Mesothelial cell of epicardium (in vitro differentiated cells): Measurements from ENCODE around the gene CASTOR1. TPM values are rescaled to one million over a fixed set of nuclear protein-coding genes. Genes with fewer than 3 reads are reported as not detected.

Source experiments
- DNase-seq, 2 experiments: peaks; one replicate each; pipeline ENCODE4 v3.0.0; 2021; ENCODE audit warnings: low spot score in 2 of 2; ENCODE audit not compliant: unreplicated experiment in 2 of 2
- H3K27ac Mint-ChIP-seq: 2 replicates; pipeline ENCODE4 v1.8.0; 2021; ENCODE audit warnings: mixed read lengths
- H3K27me3 Mint-ChIP-seq: 2 replicates; pipeline ENCODE4 v1.8.0; 2021; ENCODE audit warnings: low read depth, mixed read lengths
- H3K36me3 Mint-ChIP-seq: 2 replicates; pipeline ENCODE4 v1.8.0; 2021; ENCODE audit warnings: mixed read lengths
- H3K4me1 Mint-ChIP-seq: 2 replicates; pipeline ENCODE4 v1.8.0; 2021; ENCODE audit warnings: mixed read lengths
- H3K4me3 Mint-ChIP-seq: 2 replicates; pipeline ENCODE4 v1.8.0; 2021; ENCODE audit warnings: mild to moderate bottlenecking, moderate library complexity, mixed read lengths
- H3K9me3 Mint-ChIP-seq: 2 replicates; pipeline ENCODE4 v1.8.0; 2021; ENCODE audit warnings: mixed read lengths
- total RNA-seq: library from RNA; stranded (reverse); gene quantifications from 3 replicates; pipeline ENCODE4 v1.2.1, GENCODE V29; 2021
- TF ChIP-seq, protein P1 (sequence below): fragments of 200-600 bp; sonication (generic); IDR thresholded peaks from one replicate; pipeline ENCODE4 v1.5.0; 2021; ENCODE audit warnings: antibody characterized with exemption; ENCODE audit not compliant: unreplicated experiment

CASTOR1 gene
- total RNA-seq, 1 donor from 2014 or later: 13.5 TPM

DNA sequence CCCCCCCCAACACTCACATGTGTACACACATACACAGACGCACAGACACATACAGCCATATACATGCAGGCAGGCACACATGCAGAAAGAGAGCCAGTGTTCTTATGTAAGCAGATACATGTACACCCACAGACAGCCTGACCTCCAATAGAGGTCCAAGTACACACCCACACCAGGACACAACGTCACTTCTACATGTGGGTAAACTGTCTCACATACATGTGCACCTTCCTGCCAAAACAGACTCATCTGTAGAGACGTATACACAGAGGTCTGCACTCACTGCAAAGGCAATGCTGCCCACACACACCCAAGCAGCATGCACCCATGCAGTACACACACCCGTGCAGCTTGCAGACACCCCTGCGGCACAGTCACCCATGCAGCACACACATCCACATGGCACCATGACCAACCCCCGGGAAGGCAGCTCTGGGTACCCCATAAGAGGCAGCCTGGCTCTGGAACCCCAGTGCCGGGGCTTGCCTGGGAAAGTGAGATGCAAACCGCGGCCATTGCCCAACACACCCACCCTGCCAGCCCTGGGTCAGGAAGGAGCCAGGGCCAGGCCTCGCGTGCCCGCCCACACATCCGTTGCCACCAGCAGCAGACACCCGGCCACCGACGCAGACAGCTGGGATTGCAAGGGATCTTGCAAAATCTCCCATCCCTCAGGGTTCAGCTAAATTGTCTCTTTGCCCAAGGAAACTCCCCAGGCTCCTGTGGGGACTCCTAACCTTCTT is 10.1 kb downstream of the CASTOR1 start:
- H3K4me3 Mint-ChIP-seq: no peak overlapping the region
- H3K9me3 Mint-ChIP-seq: no peaks in the 10 kb centered on the region
- H3K27ac Mint-ChIP-seq: no peak overlapping the region
- no peaks in the 10 kb centered on the region for H3K27me3 Mint-ChIP-seq
- no peaks in the 10 kb centered on the region for H3K36me3 Mint-ChIP-seq
- TF ChIP-seq, protein P1, sequence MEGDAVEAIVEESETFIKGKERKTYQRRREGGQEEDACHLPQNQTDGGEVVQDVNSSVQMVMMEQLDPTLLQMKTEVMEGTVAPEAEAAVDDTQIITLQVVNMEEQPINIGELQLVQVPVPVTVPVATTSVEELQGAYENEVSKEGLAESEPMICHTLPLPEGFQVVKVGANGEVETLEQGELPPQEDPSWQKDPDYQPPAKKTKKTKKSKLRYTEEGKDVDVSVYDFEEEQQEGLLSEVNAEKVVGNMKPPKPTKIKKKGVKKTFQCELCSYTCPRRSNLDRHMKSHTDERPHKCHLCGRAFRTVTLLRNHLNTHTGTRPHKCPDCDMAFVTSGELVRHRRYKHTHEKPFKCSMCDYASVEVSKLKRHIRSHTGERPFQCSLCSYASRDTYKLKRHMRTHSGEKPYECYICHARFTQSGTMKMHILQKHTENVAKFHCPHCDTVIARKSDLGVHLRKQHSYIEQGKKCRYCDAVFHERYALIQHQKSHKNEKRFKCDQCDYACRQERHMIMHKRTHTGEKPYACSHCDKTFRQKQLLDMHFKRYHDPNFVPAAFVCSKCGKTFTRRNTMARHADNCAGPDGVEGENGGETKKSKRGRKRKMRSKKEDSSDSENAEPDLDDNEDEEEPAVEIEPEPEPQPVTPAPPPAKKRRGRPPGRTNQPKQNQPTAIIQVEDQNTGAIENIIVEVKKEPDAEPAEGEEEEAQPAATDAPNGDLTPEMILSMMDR: no peak
- peaks cover 9% of the 10 kb centered on the region for H3K4me1 Mint-ChIP-seq
- DNase-seq: no peak

DNA sequence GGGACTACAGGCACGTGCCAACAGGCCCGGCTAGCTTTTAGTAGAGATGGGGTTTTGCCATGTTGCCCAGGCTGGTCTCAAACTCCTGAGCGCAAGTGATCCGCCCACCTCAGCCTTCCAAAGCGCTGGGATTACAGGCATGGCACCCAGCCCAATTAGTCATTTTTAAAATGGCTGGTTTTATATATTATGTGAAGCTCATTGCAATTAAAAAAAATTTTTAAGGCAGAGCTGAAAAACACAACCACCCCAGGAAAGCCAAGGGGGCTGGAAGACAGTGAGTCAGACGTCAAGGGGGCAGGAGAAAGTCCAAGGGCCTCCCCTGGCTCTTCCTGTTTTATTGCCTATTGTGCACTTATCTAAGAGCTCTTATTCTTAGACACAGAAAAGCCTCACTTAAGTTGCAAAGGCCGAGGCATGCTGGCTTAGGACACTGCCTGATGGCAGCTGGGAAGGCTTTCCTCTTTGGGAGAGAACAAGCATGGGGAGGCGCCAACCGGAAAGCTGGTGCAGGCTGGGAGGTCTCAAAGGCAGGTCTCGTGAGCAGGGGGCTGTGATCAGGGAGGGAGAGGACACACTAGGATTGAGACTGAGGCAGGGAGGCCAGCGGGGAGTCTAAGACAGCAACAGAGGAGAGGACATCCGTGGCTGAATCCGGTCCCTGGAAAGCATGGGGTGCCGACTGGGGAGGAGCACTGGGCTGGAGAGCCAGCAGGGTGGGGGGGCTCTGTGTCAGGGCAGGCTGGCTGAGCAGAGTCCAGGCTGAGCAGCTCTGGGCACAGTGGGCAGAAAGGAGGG is 11.6 kb downstream of the CASTOR1 start:
- peaks cover 9% of the 10 kb centered on the region for H3K4me1 Mint-ChIP-seq
- TF ChIP-seq, protein P1: no peak
- H3K27me3 Mint-ChIP-seq: no peaks in the 10 kb centered on the region
- H3K9me3 Mint-ChIP-seq: no peaks in the 10 kb centered on the region
- H3K4me3 Mint-ChIP-seq: no peak overlapping the region
- no peak for DNase-seq
- H3K27ac Mint-ChIP-seq: peak overlapping the region; percentile 71
- H3K36me3 Mint-ChIP-seq: no peaks in the 10 kb centered on the region

DNA sequence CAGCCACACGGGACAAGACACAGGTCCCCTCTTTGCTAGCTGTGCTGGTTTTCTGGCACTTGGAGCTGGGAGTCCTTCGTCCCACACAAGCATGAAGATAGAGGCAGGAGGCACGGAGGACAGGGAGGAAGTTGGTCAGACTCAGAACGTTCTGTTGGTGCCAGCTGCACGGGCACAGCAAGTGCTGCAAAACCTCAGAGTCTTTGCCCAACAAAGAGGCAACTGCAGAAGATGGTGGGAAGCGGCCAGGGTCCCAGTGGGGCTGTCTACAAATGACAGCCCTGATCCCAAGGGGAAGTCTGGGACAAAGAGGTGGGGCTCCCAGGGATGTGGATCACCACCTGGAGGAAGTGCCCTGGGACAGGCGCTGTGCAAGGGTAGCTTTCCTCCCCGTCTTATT is 13.3 kb downstream of the CASTOR1 start:
- Mint-ChIP-seq H3K36me3 (no peaks in the 10 kb centered on the region), H3K27ac (no peak overlapping the region), H3K9me3 (no peaks in the 10 kb centered on the region), H3K4me1 (peaks cover 9% of the 10 kb centered on the region), H3K27me3 (peaks cover 1% of the 10 kb centered on the region), H3K4me3 (no peak overlapping the region)
- TF ChIP-seq, protein P1: no peak
- no peak for DNase-seq

DNA sequence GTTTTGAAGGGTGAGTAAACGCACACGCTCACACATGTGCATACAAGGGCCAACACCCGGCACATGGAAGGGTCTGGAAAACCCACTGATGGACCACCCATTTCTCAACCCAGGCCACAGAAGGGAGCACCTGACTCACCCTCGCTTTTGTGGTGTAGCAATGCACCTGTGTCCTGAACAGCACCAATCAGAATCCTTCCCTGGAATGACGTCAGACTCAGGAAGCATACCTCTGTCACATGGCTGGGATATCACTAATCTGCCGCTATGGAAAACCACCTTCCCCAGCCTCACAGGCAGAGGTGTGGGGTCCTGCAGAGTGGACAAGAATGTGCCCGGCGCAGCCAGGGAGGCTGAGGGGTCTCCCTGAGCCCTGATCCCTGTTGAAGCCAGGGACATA is 13.7 kb downstream of the CASTOR1 start:
- H3K27ac Mint-ChIP-seq: no peak overlapping the region
- no peak for DNase-seq
- H3K27me3 Mint-ChIP-seq: peaks cover 1% of the 10 kb centered on the region
- no peaks in the 10 kb centered on the region for H3K36me3 Mint-ChIP-seq
- TF ChIP-seq, protein P1: no peak
- H3K4me1 Mint-ChIP-seq: peaks cover 9% of the 10 kb centered on the region
- no peaks in the 10 kb centered on the region for H3K9me3 Mint-ChIP-seq
- no peak overlapping the region for H3K4me3 Mint-ChIP-seq

DNA sequence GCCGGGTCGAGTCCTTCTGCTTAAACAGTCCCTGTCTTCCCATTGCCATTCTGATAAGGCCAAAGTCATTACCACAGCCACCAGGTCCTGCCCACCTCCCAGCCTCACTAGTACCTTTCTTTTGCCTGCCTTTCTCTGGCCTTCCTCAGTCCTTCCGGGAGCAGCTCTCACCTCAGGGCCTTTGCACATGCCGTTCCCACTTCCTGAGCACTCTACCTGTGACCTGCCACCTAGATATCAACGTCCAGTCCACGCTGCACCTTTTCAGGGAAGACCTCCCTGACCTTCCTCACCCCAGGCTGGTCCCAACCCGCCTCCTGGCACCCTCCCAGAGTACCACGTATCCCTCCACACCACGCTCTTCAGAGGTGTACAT is 14.9 kb downstream of the CASTOR1 start:
- H3K4me3 Mint-ChIP-seq: no peak overlapping the region

More for the DNA sequence above, 14.9 kb downstream of the CASTOR1 start:
- no peaks in the 10 kb centered on the region for H3K9me3 Mint-ChIP-seq
- TF ChIP-seq, protein P1: no peak
- peaks cover 1% of the 10 kb centered on the region for H3K27me3 Mint-ChIP-seq
- no peak overlapping the region for H3K27ac Mint-ChIP-seq
- peaks cover 9% of the 10 kb centered on the region for H3K4me1 Mint-ChIP-seq
- H3K36me3 Mint-ChIP-seq: no peaks in the 10 kb centered on the region
- no peak for DNase-seq
